SKM-1 treated with dmso at 0.1 percent for 144 hours (cell line): ENCODE results near the gene NTN3.
"Not testable (repeated sequence)": the region's sequence is repeated elsewhere in the genome, so short reads cannot be mapped to it uniquely, and the experiment has no call there.

Experiments
- DNase-seq: peaks from one replicate; lab custom pipeline; 2025; ENCODE audit not compliant: unreplicated experiment; lab: John Stamatoyannopoulos, UW

NTN3 gene

DNA sequence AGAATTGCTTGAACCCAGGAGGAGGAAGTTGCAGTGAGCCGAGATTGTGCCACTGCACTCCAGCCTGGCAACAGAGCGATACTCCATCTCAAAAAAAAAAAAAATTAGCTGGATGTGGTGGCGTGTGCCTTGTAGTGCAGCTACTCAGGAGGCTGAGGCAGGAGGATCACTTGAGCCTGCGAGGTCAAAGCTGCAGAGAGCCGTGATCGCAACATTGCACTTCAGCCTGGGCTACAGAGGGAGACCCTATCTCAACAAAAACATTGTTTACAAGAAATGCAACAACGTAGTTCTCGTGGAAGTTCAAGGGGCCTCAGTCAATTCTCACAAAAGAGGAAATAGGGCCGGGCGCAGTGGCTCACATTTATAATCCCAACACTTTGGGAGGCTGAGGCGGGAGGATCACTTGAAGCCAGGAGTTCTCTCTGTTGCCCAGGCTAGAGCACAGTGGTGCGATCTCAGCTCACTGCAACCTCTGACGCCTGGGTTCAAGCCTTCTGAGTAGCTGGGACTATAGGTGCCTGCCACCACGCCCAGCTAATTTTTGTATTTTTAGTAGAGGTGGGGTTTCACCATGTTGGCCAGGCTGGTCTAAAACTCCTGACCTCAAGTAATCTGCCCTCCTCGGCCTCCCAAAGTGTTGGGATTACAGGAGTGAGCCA is 29.8 kb upstream of the NTN3 start:
- DNase-seq = not testable (repeated sequence)

DNA sequence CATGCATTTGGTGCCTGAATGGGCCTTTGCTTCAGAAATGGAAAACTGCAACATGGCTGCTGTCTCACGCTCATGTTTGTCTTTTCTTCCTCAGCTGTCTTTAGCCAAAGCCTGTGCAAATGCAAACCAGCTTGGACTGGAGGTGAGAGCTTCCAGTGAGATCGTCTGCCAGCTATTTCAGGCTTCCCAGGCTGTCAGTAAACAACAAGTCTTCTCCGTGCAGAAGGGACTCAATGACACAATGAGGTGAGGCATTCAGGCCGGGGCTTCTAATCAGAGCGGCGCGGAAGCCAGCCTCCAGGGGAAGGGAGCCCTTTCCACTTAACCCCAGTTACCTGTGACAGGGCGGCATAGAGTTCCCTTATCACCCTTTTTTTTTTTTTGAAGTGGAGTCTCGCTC is 27.5 kb upstream of the NTN3 start:
- no peak for DNase-seq

DNA sequence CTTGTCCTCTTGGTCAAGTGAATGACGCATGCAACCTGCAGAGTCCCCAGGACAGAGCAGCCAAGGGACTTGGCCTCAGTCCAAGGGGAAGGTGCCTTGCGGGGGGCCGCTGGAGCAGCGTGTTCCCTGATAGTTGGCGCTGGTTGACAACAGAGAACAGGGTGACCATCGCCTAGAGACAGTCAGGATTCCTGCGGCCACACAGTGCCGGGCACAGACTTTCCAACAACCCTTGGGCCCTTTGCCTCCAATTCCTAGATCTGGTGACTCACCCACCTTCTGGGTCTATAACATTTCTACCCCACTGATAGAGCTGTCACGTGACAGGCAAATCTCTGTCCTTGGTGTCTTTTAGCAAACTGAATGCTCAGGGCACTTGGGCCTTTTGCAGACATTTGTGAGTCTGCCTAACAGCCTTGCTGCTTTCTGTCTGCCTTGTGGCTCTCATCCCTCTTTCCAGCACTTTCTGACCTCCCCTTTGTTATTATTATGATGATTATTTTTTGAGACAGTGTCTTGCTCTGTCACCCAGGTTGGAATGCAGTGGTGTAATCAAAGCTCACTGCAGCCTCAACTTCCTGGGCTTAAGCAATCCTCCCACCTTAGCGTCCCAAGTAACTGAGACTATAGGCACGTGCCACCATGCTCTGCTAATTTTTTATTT is 23.0 kb upstream of the NTN3 start:
- no peak for DNase-seq

DNA sequence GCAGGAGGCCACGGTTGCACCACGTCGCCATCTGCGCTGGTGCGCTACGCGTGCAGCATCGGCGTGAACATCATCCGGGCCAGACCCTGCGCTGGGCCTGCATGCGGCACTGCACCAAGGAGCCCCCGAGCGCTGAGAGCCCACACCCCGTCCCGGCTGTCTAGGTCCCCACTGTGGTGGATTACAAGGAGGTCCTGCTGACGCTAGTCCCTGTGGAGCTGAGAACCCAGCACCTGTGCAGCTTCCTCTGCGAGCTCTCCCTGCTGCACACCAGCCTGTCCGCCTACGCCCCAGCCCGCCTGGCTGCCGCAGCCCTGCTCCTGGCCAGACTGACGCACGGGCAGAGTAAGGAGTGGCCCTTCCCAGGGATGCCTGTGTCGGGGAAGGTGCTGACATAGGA is 22.0 kb upstream of the NTN3 start:
- DNase-seq = no peak

DNA sequence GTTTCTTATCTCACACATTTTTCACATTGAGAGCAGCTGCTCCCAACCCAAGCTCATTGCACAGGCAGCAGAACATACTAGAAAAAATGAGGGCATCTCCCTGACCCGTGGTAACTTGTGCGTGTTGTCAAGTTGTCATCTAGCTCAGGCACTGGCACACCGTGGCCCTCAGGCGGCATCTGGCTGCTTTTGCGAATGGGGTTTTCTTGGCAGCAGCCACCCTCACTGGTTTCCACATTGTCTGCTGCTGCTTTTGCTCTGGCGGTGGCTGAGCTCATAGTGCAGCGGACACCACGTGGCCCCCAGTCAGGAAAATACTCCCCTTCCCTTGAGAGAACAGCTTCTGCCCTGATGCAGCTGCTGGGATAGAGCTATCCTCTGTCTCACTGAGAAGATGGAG is 20.6 kb upstream of the NTN3 start:
- no peak for DNase-seq

DNA sequence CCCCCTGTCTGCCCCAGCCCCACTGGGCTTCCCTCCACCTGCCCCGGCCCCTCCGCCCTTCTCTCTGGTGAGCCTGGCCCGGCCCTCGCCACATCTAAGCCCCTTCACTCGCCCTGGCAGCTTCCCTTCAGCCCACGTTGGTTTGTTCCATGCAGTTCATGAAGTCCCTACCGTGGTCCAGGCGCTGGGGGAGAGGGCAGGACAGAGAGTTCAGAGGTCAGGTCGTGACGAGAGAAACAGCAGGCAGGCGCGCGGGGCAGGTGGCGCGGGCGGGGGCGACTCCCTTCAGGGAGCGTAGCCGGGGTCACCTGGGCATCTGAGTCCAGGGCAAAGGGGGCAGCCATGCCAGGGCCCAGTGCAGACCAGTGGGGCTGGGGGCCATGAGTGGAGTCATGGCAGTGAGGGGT is 20.1 kb upstream of the NTN3 start:
- no peak for DNase-seq

DNA sequence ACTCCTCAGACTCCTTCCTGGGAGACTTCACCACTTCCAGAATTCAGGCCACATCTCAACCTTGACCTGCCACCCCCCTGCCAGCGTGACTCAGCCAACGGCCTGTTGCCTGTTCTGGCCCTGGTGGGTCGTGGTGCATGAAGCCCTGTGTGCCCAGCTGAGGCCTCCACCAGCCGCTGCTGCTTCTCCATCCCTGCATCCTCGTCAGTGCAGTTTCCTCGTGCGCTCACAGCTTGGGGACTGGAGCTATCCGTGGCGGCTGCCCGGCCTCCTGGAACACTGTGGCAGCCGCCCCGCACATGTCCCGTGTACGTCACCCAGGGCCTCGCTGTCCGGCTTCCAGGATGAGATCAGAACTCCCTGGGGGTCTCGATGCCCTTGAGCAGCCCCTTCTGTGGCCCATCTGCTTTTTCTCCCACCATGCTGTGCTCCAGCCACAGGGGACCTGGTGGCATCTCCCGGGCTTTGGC is 19.2 kb upstream of the NTN3 start:
- no peak for DNase-seq

DNA sequence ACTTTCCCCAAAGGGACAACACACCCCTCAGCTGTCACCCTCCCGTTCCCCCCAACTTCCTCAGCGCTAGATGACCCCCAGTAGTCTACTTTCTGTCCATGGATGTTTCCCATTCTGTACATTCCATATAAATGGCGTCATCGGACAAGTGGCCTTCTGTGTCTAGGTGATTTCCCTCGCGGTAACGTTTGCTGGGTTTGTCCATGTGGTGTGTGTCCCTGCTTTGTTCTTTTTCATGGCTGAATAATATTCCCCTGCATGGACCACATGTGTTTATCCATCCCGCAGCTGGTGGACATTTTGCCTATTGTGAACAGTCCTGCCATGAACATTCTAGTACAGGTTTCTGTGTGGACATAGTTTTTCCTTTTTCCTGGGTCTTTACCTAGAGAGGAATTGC is 18.4 kb upstream of the NTN3 start:
- no peak for DNase-seq

DNA sequence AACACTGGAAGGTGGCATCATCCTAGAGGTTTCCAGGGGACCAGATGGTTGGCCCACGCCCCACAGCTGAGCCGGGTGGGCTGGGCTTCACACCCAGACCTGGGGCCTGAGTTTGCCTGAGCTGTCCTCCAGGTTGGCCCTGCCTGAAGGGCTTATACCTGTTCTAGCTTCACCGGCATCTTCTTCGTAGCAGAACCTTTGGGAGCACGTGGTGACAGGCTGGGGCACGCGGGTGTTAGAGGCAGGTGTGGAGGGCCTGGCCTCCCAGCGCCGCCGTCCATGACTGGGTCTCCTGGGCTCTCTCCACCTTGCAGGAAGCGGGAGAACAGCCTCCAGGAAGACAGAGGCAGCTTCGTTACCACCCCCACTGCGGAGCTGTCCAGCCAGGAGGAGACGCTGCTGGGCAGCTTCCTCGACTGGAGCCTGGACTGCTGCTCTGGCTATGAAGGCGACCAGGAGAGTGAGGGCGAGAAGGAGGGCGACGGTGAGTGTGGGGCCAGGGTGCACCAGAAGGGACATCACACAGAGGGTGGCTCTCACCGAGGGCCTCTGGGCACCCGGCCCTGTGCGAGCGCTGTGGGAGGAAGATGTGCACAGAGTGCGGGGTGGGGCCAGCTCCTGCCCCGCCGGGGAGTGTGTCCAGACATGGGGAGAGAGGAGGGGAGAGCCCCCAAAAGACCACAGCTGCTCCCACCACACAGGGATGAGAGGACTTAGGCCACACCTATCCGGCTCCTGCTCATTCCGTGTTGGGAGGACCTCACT is 15.8 kb upstream of the NTN3 start:
- DNase-seq = no peak

DNA sequence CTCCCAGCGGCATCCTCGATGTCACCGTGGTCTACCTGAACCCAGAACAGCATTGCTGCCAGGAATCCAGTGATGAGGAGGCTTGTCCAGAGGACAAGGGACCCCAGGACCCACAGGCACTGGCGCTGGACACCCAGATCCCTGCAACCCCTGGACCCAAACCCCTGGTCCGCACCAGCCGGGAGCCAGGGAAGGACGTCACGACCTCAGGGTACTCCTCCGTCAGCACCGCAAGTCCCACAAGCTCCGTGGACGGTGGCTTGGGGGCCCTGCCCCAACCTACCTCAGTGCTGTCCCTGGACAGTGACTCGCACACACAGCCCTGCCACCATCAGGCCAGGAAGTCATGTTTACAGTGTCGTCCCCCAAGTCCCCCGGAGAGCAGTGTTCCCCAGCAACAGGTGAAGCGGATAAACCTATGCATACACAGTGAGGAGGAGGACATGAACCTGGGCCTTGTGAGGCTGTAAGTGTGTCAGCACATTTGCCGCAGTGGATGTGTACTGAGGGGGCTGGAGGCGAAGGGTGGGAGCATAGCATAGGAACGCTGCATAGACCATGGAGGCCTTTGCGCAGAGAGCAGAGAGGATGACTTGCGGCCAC is 14.4 kb upstream of the NTN3 start:
- no peak for DNase-seq

DNA sequence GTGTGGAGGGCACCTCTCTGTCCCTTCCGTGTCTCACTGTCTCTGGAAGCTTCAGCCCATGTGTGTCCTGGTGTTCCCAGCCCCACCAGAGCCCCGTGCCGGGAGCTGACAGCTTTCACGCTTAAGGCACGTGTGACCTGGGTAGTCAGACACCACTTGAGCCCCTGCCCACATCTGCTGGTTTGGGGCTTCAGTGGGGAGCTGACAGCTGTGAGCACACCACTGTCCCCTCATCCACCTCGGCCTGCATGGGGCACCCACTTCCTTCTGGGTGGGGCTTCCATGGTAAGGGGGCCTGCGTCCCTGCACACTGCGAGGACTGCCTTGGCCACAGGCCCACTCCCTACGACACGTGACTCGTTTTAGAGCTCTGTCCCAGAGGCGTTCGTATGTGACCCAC is 13.8 kb upstream of the NTN3 start:
- no peak for DNase-seq

DNA sequence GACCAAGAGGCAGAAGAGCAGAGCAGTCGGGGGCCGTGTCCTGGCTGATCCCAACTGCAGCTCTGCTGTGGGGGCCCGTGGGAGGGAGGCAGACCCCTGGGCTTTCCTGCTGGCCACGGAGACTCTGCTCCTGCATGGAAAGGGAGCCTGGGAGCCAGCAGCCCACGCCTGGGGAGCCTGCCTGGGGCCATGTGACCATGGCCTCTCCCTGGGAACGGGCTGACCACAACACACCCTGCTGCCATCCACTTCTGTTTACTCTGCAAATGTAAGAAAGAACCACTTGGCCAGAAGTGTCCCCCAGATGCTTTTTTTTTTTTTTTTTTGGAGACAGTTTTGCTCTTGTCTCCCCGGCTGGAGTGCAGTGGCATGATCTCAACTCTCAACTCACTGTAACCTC is 13.2 kb upstream of the NTN3 start:
- DNase-seq = no peak

DNA sequence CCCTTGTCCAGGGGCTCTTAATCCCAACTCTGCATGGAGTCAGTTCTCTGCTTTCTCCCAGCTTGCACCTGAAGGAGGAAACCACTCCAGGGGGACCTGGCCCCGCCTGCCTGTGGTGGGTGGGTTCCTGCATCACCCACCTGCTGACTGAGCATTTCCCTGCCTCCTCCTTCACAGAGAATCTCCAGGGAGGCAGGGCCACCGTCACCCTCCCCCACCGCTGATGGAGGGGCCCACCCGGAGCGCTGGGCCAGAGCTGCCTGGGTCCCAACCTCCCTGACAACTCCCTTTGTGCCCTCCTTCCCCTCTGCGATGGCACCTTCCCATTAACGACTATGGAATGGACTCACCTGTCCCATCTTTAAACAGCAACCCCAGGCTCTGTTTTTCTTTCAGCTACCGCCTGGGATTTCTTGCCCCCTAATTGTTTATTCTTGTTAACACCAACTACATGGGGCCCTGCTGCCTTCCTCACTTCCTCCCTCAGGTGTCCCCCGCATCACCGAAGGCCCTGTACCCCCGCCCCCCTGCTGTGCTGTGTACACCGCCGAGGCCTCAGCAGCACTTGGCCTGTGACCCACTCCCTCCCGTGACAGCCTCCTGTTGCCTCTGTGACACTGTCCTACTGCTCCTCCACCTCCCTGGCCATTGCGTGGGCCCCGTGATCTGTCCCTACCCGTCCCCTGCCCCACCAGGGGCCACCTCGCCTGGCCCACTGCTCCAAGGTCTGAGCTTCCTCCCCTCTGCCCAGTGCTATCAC is 12.0 kb upstream of the NTN3 start:
- no peak for DNase-seq

DNA sequence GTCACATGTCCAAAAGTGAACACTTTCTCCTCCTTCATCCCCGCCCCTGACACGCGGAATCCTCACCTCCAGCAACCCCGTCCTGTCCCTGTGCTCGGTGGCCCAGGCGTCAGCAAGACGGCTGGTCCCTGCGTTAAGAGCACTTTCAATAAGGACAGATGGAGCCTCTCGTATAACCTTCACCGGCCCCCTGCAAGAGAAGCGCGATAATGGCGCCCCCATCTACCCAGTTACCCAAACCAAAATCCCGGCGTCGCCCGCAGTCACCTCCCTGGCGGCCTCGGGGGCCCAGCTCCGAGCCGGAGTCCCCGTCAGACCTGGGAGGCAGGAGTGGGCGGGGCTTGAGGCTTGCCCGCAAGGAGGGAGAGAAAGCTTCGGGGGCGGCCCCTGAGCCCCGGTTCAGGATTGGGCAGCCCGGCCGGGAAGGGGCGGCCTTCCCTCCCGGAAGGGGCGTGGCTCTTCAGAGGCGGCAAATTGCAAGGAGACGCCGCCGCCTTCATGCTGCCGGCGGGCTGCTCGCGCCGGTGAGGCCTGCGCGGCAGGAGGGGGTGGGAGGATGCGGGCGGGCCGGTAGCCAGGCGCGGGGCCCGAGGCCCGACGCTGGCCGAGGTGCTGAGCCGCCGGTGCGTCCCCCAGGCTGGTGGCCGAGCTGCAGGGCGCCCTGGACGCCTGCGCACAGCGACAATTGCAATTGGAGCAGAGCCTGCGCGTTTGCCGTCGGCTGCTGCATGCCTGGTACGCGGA is 11.3 kb upstream of the NTN3 start, which contains the start of gene TEDC2:
TSS of gene TEDC2 (plus strand) at position 463 of the 744 bp plus-strand sequence. CDS start at position 499, 36 bp downstream.
- DNase-seq = peak; percentile 92

DNA sequence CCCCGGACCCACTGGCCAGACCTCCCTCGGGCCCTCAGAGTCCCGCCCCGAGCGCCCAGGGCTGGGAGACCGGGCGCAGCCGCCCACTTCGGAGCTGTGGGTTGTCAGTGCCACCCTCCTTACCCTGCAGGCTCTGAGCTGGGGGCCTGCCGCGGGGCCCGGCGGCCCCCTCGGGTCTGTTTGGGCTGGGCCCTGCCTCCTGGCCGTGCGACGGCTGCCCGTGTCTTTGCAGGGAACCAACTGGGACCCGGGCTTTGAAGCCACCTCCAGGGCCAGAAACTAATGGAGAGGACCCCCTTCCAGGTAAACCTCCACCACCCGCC is 10.7 kb upstream of the NTN3 start:
- no peak for DNase-seq

DNA sequence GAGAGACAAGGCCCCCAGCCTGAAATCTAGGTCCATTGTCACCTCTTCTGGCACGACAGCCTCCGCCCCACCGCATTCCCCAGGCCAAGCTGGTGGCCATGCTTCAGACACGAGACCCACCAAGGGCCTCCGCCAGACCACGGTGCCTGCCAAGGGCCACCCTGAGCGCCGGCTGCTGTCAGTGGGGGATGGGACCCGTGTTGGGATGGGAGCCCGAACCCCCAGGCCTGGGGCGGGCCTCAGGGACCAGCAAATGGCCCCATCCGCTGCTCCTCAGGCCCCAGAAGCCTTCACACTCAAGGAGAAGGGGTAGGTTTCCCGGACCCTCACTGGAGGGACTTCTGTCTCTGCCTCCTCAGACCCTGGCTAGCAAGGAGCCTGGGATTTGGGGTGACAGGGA is 10.2 kb upstream of the NTN3 start:
- no peak for DNase-seq

DNA sequence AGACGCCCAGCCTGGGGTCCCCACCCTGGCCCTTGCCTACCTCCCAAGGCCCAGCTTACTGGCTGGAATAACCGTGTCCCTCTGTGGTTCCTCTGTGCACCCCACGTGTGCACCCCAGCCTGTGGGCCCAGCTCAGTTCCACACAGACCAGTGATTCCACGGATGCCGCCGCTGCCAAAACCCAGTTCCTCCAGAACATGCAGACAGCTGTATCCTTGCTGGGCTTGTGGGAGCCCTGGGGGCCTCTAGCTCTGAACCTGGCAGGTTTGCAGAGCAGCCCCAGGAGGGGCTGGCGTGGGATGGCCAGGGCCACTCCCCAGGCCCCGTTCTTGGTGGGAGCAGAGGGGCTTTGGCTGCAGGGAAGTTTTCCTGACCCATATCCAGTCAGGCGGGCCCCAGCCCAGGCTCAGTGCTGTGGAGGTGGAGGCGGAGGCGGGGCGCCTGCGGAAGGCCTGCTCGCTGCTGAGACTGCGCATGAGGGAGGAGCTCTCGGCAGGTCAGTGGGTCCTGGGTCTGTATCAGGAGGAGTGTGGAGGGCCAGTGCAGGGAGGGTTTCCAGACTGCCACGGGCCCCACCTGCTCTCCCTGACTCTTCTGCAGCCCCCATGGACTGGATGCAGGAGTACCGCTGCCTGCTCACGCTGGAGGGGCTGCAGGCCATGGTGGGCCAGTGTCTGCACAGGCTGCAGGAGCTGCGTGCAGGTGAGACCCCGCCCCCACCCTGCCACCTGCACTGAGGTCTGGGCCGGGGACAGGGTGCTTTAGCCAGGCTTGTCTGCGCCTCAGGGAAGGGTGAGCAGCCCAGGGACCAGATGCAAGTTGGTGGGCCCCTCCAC is 8.8 kb upstream of the NTN3 start:
- no peak for DNase-seq

DNA sequence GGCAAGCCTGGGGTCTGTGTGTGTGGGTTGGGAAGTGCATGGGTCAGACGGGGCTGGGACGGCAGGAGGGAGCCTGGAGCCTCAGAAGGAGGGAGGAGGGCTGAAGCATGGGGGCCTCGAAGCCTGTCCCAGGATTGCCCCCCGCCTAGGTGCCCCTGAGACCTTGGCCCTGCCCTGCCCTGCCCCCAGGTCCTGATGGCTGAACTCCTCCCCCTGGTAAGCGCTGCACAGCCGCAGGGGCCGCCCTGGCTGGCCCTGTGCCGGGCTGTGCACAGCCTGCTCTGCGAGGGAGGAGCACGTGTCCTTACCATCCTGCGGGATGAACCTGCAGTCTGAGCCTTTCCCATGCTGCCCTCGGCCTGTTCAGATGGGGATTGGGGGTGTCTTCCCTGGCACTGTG is 6.8 kb upstream of the NTN3 start:
- DNase-seq = no peak

DNA sequence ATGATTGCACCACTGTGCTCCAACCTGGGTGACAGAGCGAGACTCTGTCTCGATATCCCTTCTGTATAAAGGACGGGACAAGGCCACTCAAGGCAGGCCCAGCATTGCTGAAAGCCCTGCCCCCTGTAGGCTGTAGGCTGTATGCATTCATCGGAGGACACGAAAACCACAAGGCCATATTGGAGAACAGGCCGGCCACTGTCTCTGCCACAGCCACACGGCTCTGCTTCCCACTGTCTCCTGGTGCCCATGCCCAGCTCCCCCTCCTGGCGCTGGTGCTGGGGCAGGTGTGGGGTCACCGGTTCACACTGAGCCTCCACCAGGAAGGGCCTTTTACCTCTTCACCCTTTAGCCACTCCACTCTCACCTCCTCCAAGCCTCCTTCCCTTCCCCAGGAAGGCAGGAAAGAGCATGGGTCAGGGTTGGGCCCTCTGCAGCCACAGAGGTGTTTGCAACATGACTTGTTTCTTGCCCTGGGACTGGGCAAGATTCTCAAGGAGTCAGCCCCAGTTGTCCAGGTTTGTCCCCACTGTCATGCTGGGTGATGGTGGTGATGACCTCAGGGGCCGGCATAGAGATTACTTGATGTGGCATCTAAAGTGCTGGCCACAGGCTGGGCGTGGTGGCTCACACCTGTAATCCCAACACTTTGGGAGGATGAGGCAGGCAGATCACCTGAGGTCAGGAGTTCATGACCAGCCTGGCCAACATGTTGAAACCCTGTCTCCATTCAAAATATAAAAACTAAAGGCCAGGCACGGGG is 5.3 kb upstream of the NTN3 start:
- peak; percentile 29 for DNase-seq
